Mesenchymal stem cell (in vitro differentiated cells and primary cell): ENCODE results near the gene USP15.

Source experiments
- DNase-seq: peaks from one replicate; pipeline ENCODE4 v3.0.0-alpha.2; 2013
- H2AFZ ChIP-seq: one replicate; pipeline ENCODE4 v1.6.1; 2013; ENCODE audit warnings: low read depth, mild to moderate bottlenecking, control low read depth, inconsistent platforms, low read length, moderate library complexity
- H2AK5ac ChIP-seq: 2 replicates; pipeline ENCODE4 v1.6.1; 2013; ENCODE audit warnings: low read length, moderate library complexity, mild to moderate bottlenecking, inconsistent platforms; ENCODE audit not compliant: severe bottlenecking
- H2BK120ac ChIP-seq: one replicate; pipeline ENCODE4 v1.6.1; 2013; ENCODE audit warnings: low read depth, mild to moderate bottlenecking, inconsistent platforms, low read length, moderate library complexity
- H2BK12ac ChIP-seq, 2 experiments: one replicate each; pipeline ENCODE4 v1.6.1; 2013; ENCODE audit warnings: inconsistent platforms in 2 of 2, low read length in 2 of 2, mild to moderate bottlenecking in 2 of 2, moderate library complexity in 2 of 2, control low read depth in 1 of 2
- H2BK15ac ChIP-seq: one replicate; pipeline ENCODE4 v1.6.1; 2013; ENCODE audit warnings: mild to moderate bottlenecking, low read depth, inconsistent platforms; ENCODE audit not compliant: poor library complexity, severe bottlenecking
- H2BK5ac ChIP-seq: 2 replicates; pipeline ENCODE4 v1.6.1; 2013; ENCODE audit warnings: low read depth, mild to moderate bottlenecking, low read length, control low read depth, inconsistent platforms; ENCODE audit not compliant: poor library complexity, severe bottlenecking
- H3K14ac ChIP-seq, 2 experiments: one replicate each; pipeline ENCODE4 v1.6.1; 2013; ENCODE audit warnings: inconsistent platforms in 2 of 2, low read length in 2 of 2, control low read depth in 1 of 2, mild to moderate bottlenecking in 1 of 2, moderate library complexity in 1 of 2
- H3K18ac ChIP-seq, 2 experiments: one replicate each; pipeline ENCODE4 v1.6.1; 2013; ENCODE audit warnings: inconsistent platforms in 2 of 2, low read length in 2 of 2, control low read depth in 1 of 2, low read depth in 1 of 2, mild to moderate bottlenecking in 1 of 2
- H3K23ac ChIP-seq, 2 experiments: one replicate each; pipeline ENCODE4 v1.6.1; 2013; ENCODE audit warnings: inconsistent platforms in 2 of 2, low read length in 2 of 2, mild to moderate bottlenecking in 2 of 2, moderate library complexity in 2 of 2, control low read depth in 1 of 2
- H3K27ac ChIP-seq: 2 replicates; pipeline ENCODE4 v1.5.1; 2013; ENCODE audit warnings: mild to moderate bottlenecking, moderate library complexity, low read length, control low read depth, inconsistent platforms; ENCODE audit not compliant: poor library complexity, severe bottlenecking
- H3K27me3 ChIP-seq, 2 experiments: 2 replicates each; pipeline versions ENCODE4 v1.6.1 to v1.7.0; 2013; ENCODE audit warnings: low read length in 2 of 2, mild to moderate bottlenecking in 2 of 2, moderate library complexity in 2 of 2, control low read depth in 1 of 2, inconsistent platforms in 1 of 2; ENCODE audit not compliant: control insufficient read depth in 1 of 2, insufficient read depth in 1 of 2
- H3K36me3 ChIP-seq, 2 experiments: 2 replicates each; pipeline versions ENCODE4 v1.6.1 to v1.7.0; 2013; ENCODE audit warnings: low read length in 2 of 2, control low read depth in 1 of 2, inconsistent platforms in 1 of 2, low read depth in 1 of 2, mild to moderate bottlenecking in 1 of 2; ENCODE audit not compliant: insufficient read depth in 2 of 2, control insufficient read depth in 1 of 2
- H3K4ac ChIP-seq, 2 experiments: one replicate each; pipeline ENCODE4 v1.6.1; 2013; ENCODE audit warnings: inconsistent platforms in 2 of 2, low read length in 2 of 2, mild to moderate bottlenecking in 2 of 2, moderate library complexity in 2 of 2, control low read depth in 1 of 2, low read depth in 1 of 2
- H3K4me1 ChIP-seq: 2 replicates; pipeline ENCODE4 v1.6.1; 2013; ENCODE audit warnings: low read depth, low read length, control low read depth; ENCODE audit not compliant: control insufficient read depth, insufficient read depth
- H3K4me2 ChIP-seq: 2 replicates; pipeline ENCODE4 v1.6.1; 2013; ENCODE audit warnings: low read length, mild to moderate bottlenecking, inconsistent platforms; ENCODE audit not compliant: poor library complexity, severe bottlenecking
- H3K4me3 ChIP-seq, 2 experiments: 2 replicates each; pipeline versions ENCODE4 v1.5.1 to v1.7.0; 2013; ENCODE audit warnings: low read length in 2 of 2, mild to moderate bottlenecking in 2 of 2, control low read depth in 1 of 2, low read depth in 1 of 2; ENCODE audit not compliant: insufficient read depth in 1 of 2
- H3K79me1 ChIP-seq: replicated peaks from 2 replicates; pipeline ENCODE4 v1.6.1; 2013; ENCODE audit warnings: mild to moderate bottlenecking, control low read depth, low read length, inconsistent platforms; ENCODE audit not compliant: poor library complexity, severe bottlenecking
- H3K9ac ChIP-seq: 2 replicates; pipeline ENCODE4 v1.7.0; 2013; ENCODE audit warnings: mild to moderate bottlenecking, low read length, moderate library complexity
- H3K9me3 ChIP-seq: 2 replicates; pipeline ENCODE4 v1.7.0; 2013; ENCODE audit warnings: mild to moderate bottlenecking, low read length; ENCODE audit not compliant: control insufficient read depth
- H4K8ac ChIP-seq: one replicate; pipeline ENCODE4 v1.6.1; 2013; ENCODE audit warnings: inconsistent platforms, mild to moderate bottlenecking, low read length, moderate library complexity
- H4K91ac ChIP-seq: one replicate; pipeline ENCODE4 v1.6.1; 2013; ENCODE audit warnings: mild to moderate bottlenecking, low read length, inconsistent platforms
- whole genome bisulfite sequencing: methylation state at CpG from one replicate; pipeline ENCODE4 v1.1.7; 2013; ENCODE audit warnings: mixed read lengths; 5-methylcytosine and 5-hydroxymethylcytosine counted together

USP15 gene

DNA sequence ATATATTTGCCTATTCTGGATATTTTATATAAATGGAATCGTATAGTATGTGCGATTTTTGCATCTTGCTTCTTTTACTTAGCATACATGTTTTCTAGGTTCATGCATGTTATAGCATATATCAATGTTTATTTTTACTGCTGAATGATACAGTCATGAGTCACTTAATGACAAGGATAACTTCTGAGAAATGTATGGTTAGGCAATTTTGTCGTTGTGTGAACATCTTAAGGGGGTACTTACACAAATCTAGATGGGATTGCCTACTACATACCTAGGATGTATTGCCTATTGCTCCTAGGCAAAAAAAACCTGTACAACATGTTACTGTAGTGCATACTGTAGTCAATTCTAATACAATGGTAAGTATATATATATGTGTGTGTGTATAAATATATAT lies 8.8 kb downstream of the USP15 start:
- no peak overlapping the region for H2AFZ ChIP-seq
- H3K4ac ChIP-seq: no peak overlapping the region
- no CpG with 5 or more reads among the region's 3 CpGs for WGBS
- H3K4me2 ChIP-seq: no peak overlapping the region
- no peak overlapping the region for H3K4me3 ChIP-seq
- H3K27me3 ChIP-seq: no peaks in the 10 kb centered on the region
- no peak overlapping the region for H4K91ac ChIP-seq
- H2BK15ac ChIP-seq: no peak overlapping the region
- H2BK120ac ChIP-seq: no peak overlapping the region
- H3K4me1 ChIP-seq: peaks cover 1% of the 10 kb centered on the region
- H2AK5ac ChIP-seq: no peak overlapping the region
- DNase-seq: peak; percentile 77
- no peak overlapping the region for H3K9ac ChIP-seq
- peaks cover 1% of the 10 kb centered on the region for H3K79me1 ChIP-seq
- no peak overlapping the region for H4K8ac ChIP-seq
- no peak overlapping the region for H3K27ac ChIP-seq
- H3K36me3 ChIP-seq: no peaks in the 10 kb centered on the region
- H2BK5ac ChIP-seq: no peak overlapping the region
- H3K23ac ChIP-seq: no peak overlapping the region
- no peak overlapping the region for H3K18ac ChIP-seq
- no peak overlapping the region for H2BK12ac ChIP-seq
- H3K9me3 ChIP-seq: no peaks in the 10 kb centered on the region
- no peak overlapping the region for H3K14ac ChIP-seq

DNA sequence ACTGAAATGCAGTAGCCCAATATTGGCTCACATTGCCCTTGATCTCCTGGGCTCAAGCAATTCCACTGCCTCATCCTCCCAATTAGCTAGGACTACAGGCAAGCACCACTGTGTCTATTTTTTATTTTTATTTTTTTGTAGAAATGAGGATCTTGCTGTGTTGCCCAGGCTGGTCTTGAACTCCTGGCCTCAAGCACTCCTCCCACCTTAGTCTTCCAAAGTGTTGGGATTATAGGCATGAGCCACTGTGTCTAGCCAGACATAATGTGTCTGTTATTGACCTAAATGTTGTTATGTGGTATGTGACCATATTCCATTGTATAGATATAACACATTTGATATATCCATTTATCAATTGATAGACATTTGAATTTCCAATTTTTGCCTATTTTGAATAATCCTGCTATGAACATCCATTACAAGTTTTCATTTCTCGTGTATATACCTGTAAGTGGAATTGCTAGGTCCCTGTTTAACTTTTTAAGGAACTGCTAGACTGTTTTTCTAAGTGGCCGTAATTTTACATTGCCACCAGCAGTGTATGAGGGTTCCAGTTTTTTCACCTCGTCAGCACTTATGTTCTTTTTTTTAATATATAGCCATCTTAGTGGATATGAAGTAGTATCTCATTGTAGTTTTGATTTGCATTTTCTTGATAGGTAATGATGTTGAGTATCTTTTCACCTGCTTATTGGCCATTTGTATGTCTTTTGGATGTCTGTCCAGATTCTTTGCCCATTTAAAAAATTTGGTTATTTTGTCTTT lies 9.4 kb downstream of the USP15 start:
- Histone ChIP-seq H3K27me3 (no peaks in the 10 kb centered on the region), H3K4me1 (no peaks in the 10 kb centered on the region), H4K91ac (no peak overlapping the region), H2AFZ (no peak overlapping the region), H3K79me1 (peaks cover 1% of the 10 kb centered on the region), H3K4me3 (no peak overlapping the region), H3K9me3 (no peaks in the 10 kb centered on the region), H4K8ac (no peak overlapping the region), H3K18ac (peak overlapping the region in 1 of 2 experiments; percentile 52), H2BK5ac (no peak overlapping the region), H3K36me3 (no peaks in the 10 kb centered on the region), H3K4me2 (no peak overlapping the region), H3K9ac (no peak overlapping the region), H2BK12ac (no peak overlapping the region), H3K27ac (no peak overlapping the region), H3K23ac (no peak overlapping the region), H3K14ac (no peak overlapping the region), H2AK5ac (no peak overlapping the region), H2BK15ac (no peak overlapping the region), H2BK120ac (no peak overlapping the region), H3K4ac (no peak overlapping the region)
- DNase-seq: no peak
- 100% methylated on average over 2 of the region's 3 CpGs for WGBS

DNA sequence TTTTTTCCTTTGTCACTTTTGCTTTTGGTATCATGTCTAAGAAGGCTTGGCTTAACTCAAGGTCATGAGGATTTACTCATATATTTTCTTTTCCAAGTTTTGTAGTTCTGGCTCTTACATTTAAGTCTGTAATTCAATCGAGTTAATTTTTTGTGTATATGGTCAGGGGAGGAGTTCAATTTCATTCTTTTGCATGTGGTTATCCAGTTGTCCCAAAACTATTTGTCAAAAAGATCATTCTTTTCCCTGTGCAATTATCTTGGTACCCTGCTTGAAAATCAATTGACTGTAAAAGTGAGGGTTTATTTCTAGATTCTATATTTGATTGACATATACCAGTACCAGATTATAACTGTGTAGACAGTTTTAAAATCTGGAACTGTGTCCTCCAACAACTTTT lies 10.2 kb downstream of the USP15 start:
- Histone ChIP-seq H4K91ac (no peak overlapping the region), H3K27ac (no peak overlapping the region), H2BK15ac (no peak overlapping the region), H3K4me3 (no peak overlapping the region), H3K9me3 (no peaks in the 10 kb centered on the region), H3K14ac (no peak overlapping the region), H2BK5ac (no peak overlapping the region), H3K23ac (no peak overlapping the region), H2AK5ac (no peak overlapping the region), H3K79me1 (peaks cover 1% of the 10 kb centered on the region), H3K27me3 (no peaks in the 10 kb centered on the region), H4K8ac (no peak overlapping the region), H2AFZ (no peak overlapping the region), H3K36me3 (no peaks in the 10 kb centered on the region), H3K9ac (no peak overlapping the region), H3K18ac (no peak overlapping the region), H3K4me2 (no peak overlapping the region), H2BK120ac (no peak overlapping the region), H3K4me1 (no peaks in the 10 kb centered on the region), H2BK12ac (no peak overlapping the region), H3K4ac (no peak overlapping the region)
- WGBS: 100% methylated on average over 1 of the region's 1 CpG
- DNase-seq: no peak

DNA sequence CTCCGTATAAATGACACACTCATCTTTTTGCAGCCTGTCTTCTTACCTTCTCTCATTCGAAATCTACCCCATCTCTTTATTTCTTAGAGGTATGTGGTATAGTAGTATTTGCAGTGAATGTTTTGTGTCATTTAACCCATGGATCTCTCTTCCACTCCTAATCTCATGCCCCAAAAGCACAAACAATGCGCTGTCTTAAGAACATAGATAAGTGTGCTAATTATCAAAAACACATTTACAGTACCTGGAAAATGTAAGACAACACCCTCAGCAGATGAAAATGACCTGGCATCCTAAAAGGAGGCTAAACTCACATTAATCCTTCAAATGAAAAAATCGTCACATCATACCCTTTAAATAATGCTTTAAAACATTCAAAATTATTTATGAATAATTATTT lies 10.7 kb downstream of the USP15 start:
- no peak overlapping the region for H3K4me2 ChIP-seq
- no peak overlapping the region for H3K27ac ChIP-seq
- no peak overlapping the region for H3K14ac ChIP-seq
- H3K18ac ChIP-seq: no peak overlapping the region
- H3K23ac ChIP-seq: no peak overlapping the region
- H3K79me1 ChIP-seq: peaks cover 3% of the 10 kb centered on the region
- H3K9me3 ChIP-seq: no peaks in the 10 kb centered on the region
- no peak overlapping the region for H4K91ac ChIP-seq
- H3K27me3 ChIP-seq: no peaks in the 10 kb centered on the region
- H2AK5ac ChIP-seq: no peak overlapping the region
- H3K9ac ChIP-seq: no peak overlapping the region
- H2BK12ac ChIP-seq: no peak overlapping the region
- WGBS: 91% methylated on average over 1 of the region's 4 CpGs
- H3K4ac ChIP-seq: no peak overlapping the region
- no peak overlapping the region for H3K4me3 ChIP-seq
- no peaks in the 10 kb centered on the region for H3K36me3 ChIP-seq
- H2AFZ ChIP-seq: no peak overlapping the region
- no peak for DNase-seq
- no peak overlapping the region for H2BK5ac ChIP-seq
- no peaks in the 10 kb centered on the region for H3K4me1 ChIP-seq
- H2BK120ac ChIP-seq: no peak overlapping the region
- H2BK15ac ChIP-seq: no peak overlapping the region
- no peak overlapping the region for H4K8ac ChIP-seq
